NCI-H1930 (cell line): Measurements from ENCODE around the gene PIEZO1.
A peak's percentile ranks its signal among the peaks of the same experiment; 100 is the strongest.

Experiments used
- DNase-seq, 2 experiments: peaks; one replicate each; lab custom pipeline; 2025; lab: John Stamatoyannopoulos, UW

The PIEZO1 gene

GRCh38 chr16:88737298-88738150, 47.5 kb downstream of the PIEZO1 start:
- DNase-seq: peak in 1 of 2 experiments; percentile 16

- DNase-seq: no peak
Observed at GRCh38 chr16:88736496-88736895, 48.5 kb downstream of the PIEZO1 start.

- no peak for DNase-seq
Observed at GRCh38 chr16:88736088-88736487, 48.9 kb downstream of the PIEZO1 start.

- DNase-seq: no peak
Observed at GRCh38 chr16:88735616-88736015, 49.4 kb downstream of the PIEZO1 start.

GRCh38 chr16:88735121-88735520, 49.9 kb downstream of the PIEZO1 start:
- DNase-seq: no peak

- no peak for DNase-seq
Observed at GRCh38 chr16:88734361-88734728, 50.7 kb downstream of the PIEZO1 start.

- no peak for DNase-seq
Observed at GRCh38 chr16:88733630-88734360, 51.2 kb downstream of the PIEZO1 start.

GRCh38 chr16:88732961-88733294, 52.1 kb downstream of the PIEZO1 start:
- DNase-seq: no peak

GRCh38 chr16:88732172-88732960, 52.7 kb downstream of the PIEZO1 start:
- no peak for DNase-seq

- DNase-seq: no peak
Observed at GRCh38 chr16:88731699-88732098, 53.3 kb downstream of the PIEZO1 start.

GRCh38 chr16:88730632-88731607, 54.1 kb downstream of the PIEZO1 start:
- DNase-seq: no peak

- no peak for DNase-seq
Observed at GRCh38 chr16:88727871-88728270, 57.1 kb downstream of the PIEZO1 start.

GRCh38 chr16:88726981-88727380, 58.0 kb downstream of the PIEZO1 start:
- DNase-seq: no peak

GRCh38 chr16:88726408-88726749, 58.6 kb downstream of the PIEZO1 start:
- no peak for DNase-seq

- no peak for DNase-seq
Observed at GRCh38 chr16:88725609-88726407, 59.2 kb downstream of the PIEZO1 start.

- DNase-seq: no peak
Observed at GRCh38 chr16:88724855-88725555, 60.0 kb downstream of the PIEZO1 start.

- no peak for DNase-seq
Observed at GRCh38 chr16:88723911-88724310, 61.1 kb downstream of the PIEZO1 start.

GRCh38 chr16:88723507-88723887, 61.5 kb downstream of the PIEZO1 start:
- no peak for DNase-seq

GRCh38 chr16:88722784-88723506, 62.1 kb downstream of the PIEZO1 start:
- DNase-seq: no peak
